ENCODE results near the gene RAP1GAP.

DNA sequence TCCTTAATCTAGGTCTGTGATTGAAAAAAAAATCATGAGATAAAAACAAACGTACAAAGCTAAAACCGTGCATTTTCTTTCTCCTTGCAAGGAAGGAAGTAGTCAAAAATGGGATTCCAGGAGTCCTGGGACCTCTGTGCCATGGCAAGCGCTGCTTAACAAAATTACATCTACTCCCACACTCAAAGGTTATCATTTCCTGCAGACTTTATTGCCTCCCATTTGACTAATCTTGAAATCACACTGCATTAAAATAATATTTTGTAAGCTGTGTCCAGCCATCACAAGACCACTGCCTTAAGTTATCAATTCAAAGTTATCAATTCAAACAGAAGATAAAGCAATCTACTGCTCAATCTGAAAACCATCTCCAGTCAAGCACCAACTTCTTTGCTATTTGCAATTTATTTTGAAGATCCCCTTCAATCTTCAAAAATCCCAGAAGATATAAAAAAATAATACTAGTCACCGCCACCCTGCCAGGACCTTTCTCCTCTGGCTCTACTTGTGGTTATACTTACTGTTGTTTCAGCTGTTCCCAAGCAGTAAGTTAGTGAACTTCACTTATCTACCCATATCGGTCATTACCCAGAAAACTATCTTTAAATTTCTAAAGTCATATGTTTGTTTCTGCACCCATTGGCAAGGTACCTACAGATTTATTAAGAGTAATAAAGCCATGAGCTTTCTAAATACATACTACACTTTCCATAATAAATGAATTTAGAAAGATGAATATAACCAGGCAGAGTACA, 38.1 kb upstream of the RAP1GAP start:
- no peak for TF ChIP-seq PHF8 (IDR thresholded peaks at IDR 0.05; ENCODE audit: borderline replicate concordance, low read depth)
- TF ChIP-seq, protein P1, sequence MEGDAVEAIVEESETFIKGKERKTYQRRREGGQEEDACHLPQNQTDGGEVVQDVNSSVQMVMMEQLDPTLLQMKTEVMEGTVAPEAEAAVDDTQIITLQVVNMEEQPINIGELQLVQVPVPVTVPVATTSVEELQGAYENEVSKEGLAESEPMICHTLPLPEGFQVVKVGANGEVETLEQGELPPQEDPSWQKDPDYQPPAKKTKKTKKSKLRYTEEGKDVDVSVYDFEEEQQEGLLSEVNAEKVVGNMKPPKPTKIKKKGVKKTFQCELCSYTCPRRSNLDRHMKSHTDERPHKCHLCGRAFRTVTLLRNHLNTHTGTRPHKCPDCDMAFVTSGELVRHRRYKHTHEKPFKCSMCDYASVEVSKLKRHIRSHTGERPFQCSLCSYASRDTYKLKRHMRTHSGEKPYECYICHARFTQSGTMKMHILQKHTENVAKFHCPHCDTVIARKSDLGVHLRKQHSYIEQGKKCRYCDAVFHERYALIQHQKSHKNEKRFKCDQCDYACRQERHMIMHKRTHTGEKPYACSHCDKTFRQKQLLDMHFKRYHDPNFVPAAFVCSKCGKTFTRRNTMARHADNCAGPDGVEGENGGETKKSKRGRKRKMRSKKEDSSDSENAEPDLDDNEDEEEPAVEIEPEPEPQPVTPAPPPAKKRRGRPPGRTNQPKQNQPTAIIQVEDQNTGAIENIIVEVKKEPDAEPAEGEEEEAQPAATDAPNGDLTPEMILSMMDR (IDR thresholded peaks at IDR 0.05) = no peak
- TF ChIP-seq BHLHE40 (IDR thresholded peaks at IDR 0.05; ENCODE audit: low read depth, low read length) = no peak
- TF ChIP-seq EP300 (IDR thresholded peaks at IDR 0.05) = no peak
- TF ChIP-seq CEBPB (IDR thresholded peaks at IDR 0.05) = no peak
- no peak for TF ChIP-seq POLR2A (IDR thresholded peaks at IDR 0.05; ENCODE audit: low read length)

All from A549 (cell line).